Panc1 (cell line): ENCODE results near the gene ANK3. TPM values are rescaled to one million over a fixed set of nuclear protein-coding genes. Genes with fewer than 3 reads are reported as not detected.

Source experiments
- ATAC-seq: fragments of 200-7000 bp; cut with Tn5 transposase; 2 replicates; pipeline ENCODE4 v1.9.1; 2020; ENCODE audit warnings: mild to moderate bottlenecking, moderate library complexity
- BruUV-seq: library from RNA; stranded (reverse); fragments of 400-500 nt; replicated peaks from 2 replicates; lab custom pipeline; 2021; lab: Mats Ljungman, UMichigan
- CTCF ChIA-PET: fragments of 300-600 bp; sonication (Branson Sonifier 250); formaldehyde crosslinking; loops from one replicate; lab custom pipeline; 2022; ENCODE audit warnings: antibody characterized with exemption; lab: Charles Lee
- POLR2A ChIA-PET: fragments of 300-600 bp; sonication (Branson Sonifier 250); formaldehyde crosslinking; loops from one replicate; lab custom pipeline; 2022; ENCODE audit warnings: antibody characterized with exemption; lab: Charles Lee
- DNase-seq: peaks from one replicate; pipeline ENCODE4 v3.0.0-alpha.2; 2010; ENCODE audit warnings: low read depth, low spot score
- H3K27ac ChIP-seq: 2 replicates; pipeline ENCODE4 v1.5.1; 2011; ENCODE audit warnings: mild to moderate bottlenecking, low read length, inconsistent platforms
- H3K27me3 ChIP-seq: fragments of 200-500 bp; sonication (Bioruptor generic); 2 replicates; pipeline ENCODE4 v1.6.0; 2014; ENCODE audit warnings: low read length, inconsistent platforms; ENCODE audit not compliant: control insufficient read depth, insufficient read depth
- H3K36me3 ChIP-seq: fragments of 200-500 bp; sonication (Bioruptor generic); 2 replicates; pipeline ENCODE4 v1.5.1; 2014; ENCODE audit warnings: inconsistent platforms, mild to moderate bottlenecking, low read length, moderate library complexity; ENCODE audit not compliant: control insufficient read depth, insufficient read depth
- H3K4me1 ChIP-seq: 2 replicates; pipeline ENCODE4 v1.5.1; 2011; ENCODE audit warnings: inconsistent platforms, mild to moderate bottlenecking, low read length, moderate library complexity; ENCODE audit not compliant: control insufficient read depth, insufficient read depth
- H3K4me3 ChIP-seq, 2 experiments: 2 replicates each; pipeline ENCODE4 v1.5.1; 2011 to 2012; ENCODE audit warnings: low read depth in 2 of 2, low read length in 2 of 2, mild to moderate bottlenecking in 2 of 2, inconsistent platforms in 1 of 2, moderate library complexity in 1 of 2
- H3K9me3 ChIP-seq: fragments of 200-500 bp; sonication (Bioruptor generic); 2 replicates; pipeline ENCODE4 v1.5.1; 2014; ENCODE audit warnings: low read depth, mild to moderate bottlenecking, inconsistent platforms, low read length, moderate library complexity; ENCODE audit not compliant: control insufficient read depth, insufficient read depth
- POLR2AphosphoS5 ChIP-seq: IDR thresholded peaks from 2 replicates; pipeline ENCODE4 v1.6.1; 2012; ENCODE audit warnings: mild to moderate bottlenecking, low read depth, low read length, moderate library complexity
- SIN3A ChIP-seq: IDR thresholded peaks from 2 replicates; pipeline ENCODE4 v1.6.1; 2012; ENCODE audit warnings: low read depth, mild to moderate bottlenecking, low read length, moderate library complexity, borderline replicate concordance; ENCODE audit not compliant: insufficient read depth
- TCF7L2 ChIP-seq: IDR thresholded peaks from 2 replicates; pipeline ENCODE4 v1.6.1; 2011; ENCODE audit warnings: mild to moderate bottlenecking, low read depth, low read length, inconsistent platforms
- in situ Hi-C: cut with HindIII; loops from 2 replicates; pipeline ENCODE4 v1.10.0; 2016; ENCODE audit warnings: low sequenced_read_pairs, low pct_unique_long_range_greater_than_20kb
- intact Hi-C: fragments of 100-400 bp; cut with micrococcal nuclease; formaldehyde crosslinking; loops from one replicate; pipeline ENCODE4 v1.10.0; 2022; ENCODE audit not compliant: unreplicated experiment
- total RNA-seq: library from RNA; stranded (reverse); gene quantifications from one replicate; pipeline ENCODE4 v1.2.1, GENCODE V29; 2021; ENCODE audit not compliant: unreplicated experiment
- TF ChIP-seq, protein P1 (sequence below): fragments of 450-650 bp; IDR thresholded peaks from 2 replicates; pipeline ENCODE4 v1.5.1; 2017; ENCODE audit warnings: mild to moderate bottlenecking
- TF ChIP-seq, protein P2 (sequence below), 2 experiments: IDR thresholded peaks; 2 replicates each; pipeline ENCODE4 v1.6.1; 2011 to 2012; ENCODE audit warnings: low read depth in 2 of 2, control low read depth in 1 of 2, low read length in 1 of 2, mild to moderate bottlenecking in 1 of 2, moderate library complexity in 1 of 2; ENCODE audit not compliant: insufficient read depth in 1 of 2

The ANK3 gene
- total RNA-seq, 1 experiment from 2014 or later = 2.5 TPM

DNA sequence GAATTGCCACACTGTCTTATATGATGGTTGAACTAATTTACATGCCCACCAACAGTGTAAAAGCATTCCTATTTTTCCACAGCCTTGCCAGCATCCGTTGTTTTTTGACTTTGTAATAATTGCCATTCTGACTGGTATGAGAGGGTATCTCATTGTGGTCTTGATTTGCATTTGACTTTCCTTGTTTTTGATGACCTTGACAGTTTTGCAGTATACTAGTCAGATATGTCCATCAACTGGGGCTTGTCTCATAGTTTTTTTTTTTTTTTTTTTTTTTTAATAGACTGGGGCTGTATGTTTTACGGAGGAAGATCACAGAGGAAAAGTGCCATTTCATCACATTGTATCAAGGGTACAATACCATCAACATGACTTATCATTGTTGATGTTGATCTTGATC lies 220.6 kb downstream of the ANK3 start:
- ATAC-seq (no peak), DNase-seq (no peak)
- POLR2A ChIA-PET = no interaction called here
- H3K27me3 ChIP-seq = no peaks in the 10 kb centered on the region
- H3K36me3 ChIP-seq = no peaks in the 10 kb centered on the region
- no peak overlapping the region for H3K4me3 ChIP-seq
- CTCF ChIA-PET = interaction anchor here (0.6 kb wide), 1 partner anchor 20 kb away, joined by 3 read pairs; no protein-coding TSS in a partner anchor
- BruUV-seq = no TSS peak
- TF ChIP-seq POLR2AphosphoS5 (no peak), SIN3A (no peak), TCF7L2 (no peak)
- TF ChIP-seq, protein P1, sequence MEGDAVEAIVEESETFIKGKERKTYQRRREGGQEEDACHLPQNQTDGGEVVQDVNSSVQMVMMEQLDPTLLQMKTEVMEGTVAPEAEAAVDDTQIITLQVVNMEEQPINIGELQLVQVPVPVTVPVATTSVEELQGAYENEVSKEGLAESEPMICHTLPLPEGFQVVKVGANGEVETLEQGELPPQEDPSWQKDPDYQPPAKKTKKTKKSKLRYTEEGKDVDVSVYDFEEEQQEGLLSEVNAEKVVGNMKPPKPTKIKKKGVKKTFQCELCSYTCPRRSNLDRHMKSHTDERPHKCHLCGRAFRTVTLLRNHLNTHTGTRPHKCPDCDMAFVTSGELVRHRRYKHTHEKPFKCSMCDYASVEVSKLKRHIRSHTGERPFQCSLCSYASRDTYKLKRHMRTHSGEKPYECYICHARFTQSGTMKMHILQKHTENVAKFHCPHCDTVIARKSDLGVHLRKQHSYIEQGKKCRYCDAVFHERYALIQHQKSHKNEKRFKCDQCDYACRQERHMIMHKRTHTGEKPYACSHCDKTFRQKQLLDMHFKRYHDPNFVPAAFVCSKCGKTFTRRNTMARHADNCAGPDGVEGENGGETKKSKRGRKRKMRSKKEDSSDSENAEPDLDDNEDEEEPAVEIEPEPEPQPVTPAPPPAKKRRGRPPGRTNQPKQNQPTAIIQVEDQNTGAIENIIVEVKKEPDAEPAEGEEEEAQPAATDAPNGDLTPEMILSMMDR = no peak
- TF ChIP-seq, protein P2, sequence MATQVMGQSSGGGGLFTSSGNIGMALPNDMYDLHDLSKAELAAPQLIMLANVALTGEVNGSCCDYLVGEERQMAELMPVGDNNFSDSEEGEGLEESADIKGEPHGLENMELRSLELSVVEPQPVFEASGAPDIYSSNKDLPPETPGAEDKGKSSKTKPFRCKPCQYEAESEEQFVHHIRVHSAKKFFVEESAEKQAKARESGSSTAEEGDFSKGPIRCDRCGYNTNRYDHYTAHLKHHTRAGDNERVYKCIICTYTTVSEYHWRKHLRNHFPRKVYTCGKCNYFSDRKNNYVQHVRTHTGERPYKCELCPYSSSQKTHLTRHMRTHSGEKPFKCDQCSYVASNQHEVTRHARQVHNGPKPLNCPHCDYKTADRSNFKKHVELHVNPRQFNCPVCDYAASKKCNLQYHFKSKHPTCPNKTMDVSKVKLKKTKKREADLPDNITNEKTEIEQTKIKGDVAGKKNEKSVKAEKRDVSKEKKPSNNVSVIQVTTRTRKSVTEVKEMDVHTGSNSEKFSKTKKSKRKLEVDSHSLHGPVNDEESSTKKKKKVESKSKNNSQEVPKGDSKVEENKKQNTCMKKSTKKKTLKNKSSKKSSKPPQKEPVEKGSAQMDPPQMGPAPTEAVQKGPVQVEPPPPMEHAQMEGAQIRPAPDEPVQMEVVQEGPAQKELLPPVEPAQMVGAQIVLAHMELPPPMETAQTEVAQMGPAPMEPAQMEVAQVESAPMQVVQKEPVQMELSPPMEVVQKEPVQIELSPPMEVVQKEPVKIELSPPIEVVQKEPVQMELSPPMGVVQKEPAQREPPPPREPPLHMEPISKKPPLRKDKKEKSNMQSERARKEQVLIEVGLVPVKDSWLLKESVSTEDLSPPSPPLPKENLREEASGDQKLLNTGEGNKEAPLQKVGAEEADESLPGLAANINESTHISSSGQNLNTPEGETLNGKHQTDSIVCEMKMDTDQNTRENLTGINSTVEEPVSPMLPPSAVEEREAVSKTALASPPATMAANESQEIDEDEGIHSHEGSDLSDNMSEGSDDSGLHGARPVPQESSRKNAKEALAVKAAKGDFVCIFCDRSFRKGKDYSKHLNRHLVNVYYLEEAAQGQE (IDR thresholded peaks at IDR 0.05; ENCODE audit: insufficient read depth in 1 of 2, low read depth in 2 of 2, low read length in 1 of 2) = no peak
- H3K27ac ChIP-seq = no peak overlapping the region
- intact Hi-C loops (no loop called here), in situ Hi-C loops (no loop called here)
- no peaks in the 10 kb centered on the region for H3K9me3 ChIP-seq
- H3K4me1 ChIP-seq = no peaks in the 10 kb centered on the region

DNA sequence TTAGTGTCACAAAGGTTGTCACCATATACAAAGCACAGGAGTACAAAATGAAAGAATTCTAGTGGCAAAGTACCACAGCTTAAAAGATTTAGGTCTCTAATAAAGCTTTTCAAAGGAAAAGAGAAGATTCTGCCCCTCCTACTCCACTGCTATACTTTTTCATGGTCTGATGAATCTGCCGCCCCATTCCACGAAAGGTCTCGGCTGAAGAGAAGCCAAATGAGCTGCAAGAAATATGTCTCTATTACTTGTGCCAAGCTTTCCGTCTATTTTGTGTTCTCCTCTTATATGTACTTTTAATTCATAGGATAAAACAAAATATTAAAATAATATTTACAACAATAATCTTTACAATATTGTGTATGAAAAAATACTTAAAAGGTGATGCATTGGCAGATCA lies 222.6 kb downstream of the ANK3 start:
- intact Hi-C loops = no loop called here

More for the DNA sequence above, 222.6 kb downstream of the ANK3 start:
- Histone ChIP-seq H3K36me3 (no peaks in the 10 kb centered on the region), H3K4me3 (no peak overlapping the region), H3K4me1 (no peaks in the 10 kb centered on the region), H3K9me3 (no peaks in the 10 kb centered on the region), H3K27me3 (no peaks in the 10 kb centered on the region), H3K27ac (no peak overlapping the region)
- DNase-seq = no peak
- POLR2A ChIA-PET = no interaction called here
- BruUV-seq = no TSS peak
- TF ChIP-seq, protein P1 = no peak
- TF ChIP-seq SIN3A (no peak), TCF7L2 (no peak), POLR2AphosphoS5 (no peak)
- TF ChIP-seq, protein P2 (IDR thresholded peaks at IDR 0.05; ENCODE audit: insufficient read depth in 1 of 2, low read depth in 2 of 2, low read length in 1 of 2) = no peak
- in situ Hi-C loops = no loop called here
- no peak for ATAC-seq
- CTCF ChIA-PET = no interaction called here
